Left ventricle myocardium inferior (tissue), 1 donor: ENCODE results near the gene MARK1. TPM values are rescaled to one million over a fixed set of nuclear protein-coding genes. Genes with fewer than 3 reads are reported as not detected.
"Not testable (repeated sequence)": the region's sequence is repeated elsewhere in the genome, so short reads cannot be mapped to it uniquely, and the experiment has no call there.

Source experiments
- DNase-seq: peaks from one replicate; pipeline ENCODE4 v3.0.0-alpha.2; 2020
- H3K27ac ChIP-seq: fragments of 200-600 bp; replicated peaks from 2 replicates; pipeline ENCODE4 v1.8.0; 2021
- H3K27me3 ChIP-seq: fragments of 200-600 bp; 2 replicates; pipeline ENCODE4 v1.8.0; 2021; ENCODE audit warnings: low read depth
- H3K36me3 ChIP-seq: fragments of 200-600 bp; 2 replicates; pipeline ENCODE4 v1.8.0; 2021
- H3K4me1 ChIP-seq: fragments of 200-600 bp; 2 replicates; pipeline ENCODE4 v1.8.0; 2021
- H3K4me3 ChIP-seq: fragments of 200-600 bp; 2 replicates; pipeline ENCODE4 v1.8.0; 2021; ENCODE audit warnings: mild to moderate bottlenecking, moderate library complexity
- H3K9me3 ChIP-seq: fragments of 200-600 bp; replicated peaks from 2 replicates; pipeline ENCODE4 v1.8.0; 2021
- CTCF ChIP-seq: fragments of 200-600 bp; IDR thresholded peaks from 2 replicates; pipeline ENCODE4 v1.8.0; 2021; ENCODE audit warnings: antibody characterized with exemption, mild to moderate bottlenecking, borderline replicate concordance
- intact Hi-C: fragments of 100-400 bp; cut with micrococcal nuclease; formaldehyde crosslinking; loops from one replicate; pipeline ENCODE4 v1.11.0; 2022
- total RNA-seq: library from RNA; stranded (reverse); fragmentation: NEBNext Ultra II Directional; extraction: Animal tissue kit (Norgen Biotek cat#: 25700); gene quantifications from one replicate; pipeline ENCODE4 v1.2.1, GENCODE V29; 2021
- donor health status: DM: no; HTN: yes; CAD: no; lungs with severe emphysema.

The MARK1 gene
- total RNA-seq, 1 donor from 2014 or later = 14.9 TPM

GRCh38 chr1:220577926-220578325 lies 50.0 kb downstream of the MARK1 start:
- Histone ChIP-seq H3K27me3 (no peaks in the 10 kb centered on the region), H3K9me3 (peaks cover 23% of the 10 kb centered on the region), H3K4me3 (no peak overlapping the region), H3K36me3 (no peaks in the 10 kb centered on the region), H3K4me1 (no peaks in the 10 kb centered on the region), H3K27ac (no peak overlapping the region)
- DNase-seq = no peak
- intact Hi-C loops = no loop called here
- no peak for TF ChIP-seq CTCF

- intact Hi-C loops = no loop called here
- H3K27me3 ChIP-seq = no peaks in the 10 kb centered on the region
- no peak overlapping the region for H3K27ac ChIP-seq
- peaks cover 9% of the 10 kb centered on the region for H3K9me3 ChIP-seq
- DNase-seq = no peak
- no peak for TF ChIP-seq CTCF
- H3K4me3 ChIP-seq = no peak overlapping the region
- no peaks in the 10 kb centered on the region for H3K36me3 ChIP-seq
- no peaks in the 10 kb centered on the region for H3K4me1 ChIP-seq
Measured at GRCh38 chr1:220579317-220579716, 51.4 kb downstream of the MARK1 start.

GRCh38 chr1:220592714-220593113 lies 64.8 kb downstream of the MARK1 start:
- no peak overlapping the region for H3K27ac ChIP-seq
- intact Hi-C loops = no loop called here
- TF ChIP-seq CTCF = no peak

GRCh38 chr1:220594356-220594755 lies 66.4 kb downstream of the MARK1 start:
- intact Hi-C loops = no loop called here
- Histone ChIP-seq H3K27me3 (no peaks in the 10 kb centered on the region), H3K9me3 (no peaks in the 10 kb centered on the region), H3K4me3 (no peak overlapping the region), H3K27ac (no peak overlapping the region), H3K4me1 (no peaks in the 10 kb centered on the region), H3K36me3 (no peaks in the 10 kb centered on the region)
- no peak for DNase-seq
- TF ChIP-seq CTCF = no peak

More at GRCh38 chr1:220592714-220593113, 64.8 kb downstream of the MARK1 start:
- H3K9me3 ChIP-seq = no peaks in the 10 kb centered on the region
- no peaks in the 10 kb centered on the region for H3K4me1 ChIP-seq
- DNase-seq = no peak
- no peaks in the 10 kb centered on the region for H3K27me3 ChIP-seq
- H3K36me3 ChIP-seq = no peaks in the 10 kb centered on the region
- no peak overlapping the region for H3K4me3 ChIP-seq

- Histone ChIP-seq H3K4me3 (no peak overlapping the region), H3K27ac (no peak overlapping the region), H3K27me3 (no peaks in the 10 kb centered on the region), H3K9me3 (no peaks in the 10 kb centered on the region), H3K4me1 (no peaks in the 10 kb centered on the region), H3K36me3 (no peaks in the 10 kb centered on the region)
- DNase-seq = no peak
- no peak for TF ChIP-seq CTCF
- intact Hi-C loops = no loop called here
Measured at GRCh38 chr1:220595179-220595578, 67.2 kb downstream of the MARK1 start.

- Histone ChIP-seq H3K36me3 (no peaks in the 10 kb centered on the region), H3K27ac (no peak overlapping the region), H3K27me3 (no peaks in the 10 kb centered on the region), H3K4me1 (no peaks in the 10 kb centered on the region), H3K4me3 (no peak overlapping the region), H3K9me3 (peaks cover 3% of the 10 kb centered on the region)
- intact Hi-C loops = no loop called here
- DNase-seq = no peak
- TF ChIP-seq CTCF = no peak
Measured at GRCh38 chr1:220604926-220605325, 77.0 kb downstream of the MARK1 start.

GRCh38 chr1:220605651-220606050 lies 77.7 kb downstream of the MARK1 start:
- H3K9me3 ChIP-seq = not testable (repeated sequence)

GRCh38 chr1:220611100-220611499 lies 83.2 kb downstream of the MARK1 start:
- DNase-seq, H3K4me1 ChIP-seq, H3K4me3 ChIP-seq, H3K27ac ChIP-seq, intact Hi-C loops, H3K36me3 ChIP-seq, H3K9me3 ChIP-seq, H3K27me3 ChIP-seq: not testable (repeated sequence)

More at GRCh38 chr1:220605651-220606050, 77.7 kb downstream of the MARK1 start:
- H3K4me3 ChIP-seq, H3K27ac ChIP-seq, H3K27me3 ChIP-seq, intact Hi-C loops, DNase-seq, H3K36me3 ChIP-seq, H3K4me1 ChIP-seq: not testable (repeated sequence)
